ENCODE data around the gene RSPH9.

The RSPH9 gene

DNA sequence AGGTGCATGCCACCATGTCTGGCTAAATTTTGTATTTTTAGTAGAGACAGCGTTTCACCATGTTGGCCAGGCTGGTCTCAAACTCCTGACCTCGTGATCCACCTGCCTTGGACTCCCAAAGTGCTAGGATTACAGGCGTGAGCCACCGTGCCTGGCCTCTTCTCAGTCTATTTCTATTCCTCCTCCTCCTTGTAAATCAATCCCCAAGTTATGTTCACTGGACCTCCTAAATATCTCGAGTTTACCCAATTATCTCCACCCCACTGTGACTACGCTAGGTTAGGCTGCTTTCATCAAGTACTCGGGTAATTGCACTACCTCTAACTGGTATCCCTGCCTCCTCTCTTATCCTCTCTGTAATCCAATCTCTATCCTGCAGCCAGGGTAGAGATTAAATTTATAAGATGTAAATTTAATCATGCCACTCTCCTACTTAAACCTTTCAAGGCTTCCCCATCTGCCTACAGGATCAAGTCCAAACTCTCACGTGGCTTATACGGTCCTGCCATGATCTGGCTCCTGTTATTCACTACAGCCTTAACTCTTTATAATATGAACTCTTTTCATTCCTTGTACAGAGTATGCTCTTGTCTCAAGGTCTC, 10.0 kb upstream of the RSPH9 start:
- no peak overlapping the region for H3K27ac ChIP-seq (ENCODE audit: low read length, poor library complexity, severe bottlenecking)
- H3K23ac ChIP-seq (ENCODE audit: low read length in 2 of 2) = no peak overlapping the region
- H4K91ac ChIP-seq (ENCODE audit: low read length) = no peak overlapping the region
- H4K8ac ChIP-seq (ENCODE audit: low read length) = peak overlapping the region; percentile 93
- H3K9ac ChIP-seq (ENCODE audit: low read length) = peak overlapping the region; percentile 96
- H3K4me2 ChIP-seq (ENCODE audit: low read length, poor library complexity, severe bottlenecking) = no peak overlapping the region
- no peak overlapping the region for H3K14ac ChIP-seq (ENCODE audit: low read length in 2 of 2)
- peaks cover 6% of the 10 kb centered on the region for H3K79me1 ChIP-seq (replicated peaks; ENCODE audit: low read length, poor library complexity, severe bottlenecking)
- H3K4ac ChIP-seq (ENCODE audit: low read depth in 1 of 2, low read length in 2 of 2) = no peak overlapping the region
- H2BK12ac ChIP-seq (ENCODE audit: low read length in 2 of 2) = peak overlapping the region in 1 of 2 experiments; percentile 90
- no peak overlapping the region for H2BK120ac ChIP-seq (ENCODE audit: low read depth, low read length)
- peaks cover 18% of the 10 kb centered on the region for H3K4me1 ChIP-seq (ENCODE audit: control insufficient read depth, insufficient read depth, low read depth, low read length)
- WGBS = 95% methylated on average over 9 of the region's 9 CpGs
- peaks cover 13 to 21% of the 10 kb centered on the region in 2 experiments for H3K36me3 ChIP-seq (ENCODE audit: control insufficient read depth in 1 of 2, insufficient read depth in 2 of 2, low read depth in 1 of 2, low read length in 2 of 2)
- H3K9me3 ChIP-seq (ENCODE audit: control insufficient read depth, low read length) = no peaks in the 10 kb centered on the region
- H2BK15ac ChIP-seq (ENCODE audit: low read depth, poor library complexity, severe bottlenecking) = no peak overlapping the region
- no peak overlapping the region for H2AFZ ChIP-seq (ENCODE audit: low read depth, low read length)
- no peaks in the 10 kb centered on the region for H3K27me3 ChIP-seq (ENCODE audit: control insufficient read depth in 1 of 2, insufficient read depth in 1 of 2, low read length in 2 of 2)
- H2BK5ac ChIP-seq (ENCODE audit: low read depth, low read length, poor library complexity, severe bottlenecking) = no peak overlapping the region
- peak overlapping the region in 1 of 2 experiments; percentile 92 for H3K4me3 ChIP-seq (ENCODE audit: insufficient read depth in 1 of 2, low read depth in 1 of 2, low read length in 2 of 2)
- no peak for DNase-seq
- H3K18ac ChIP-seq (ENCODE audit: low read depth in 1 of 2, low read length in 2 of 2) = no peak overlapping the region
- no peak overlapping the region for H2AK5ac ChIP-seq (ENCODE audit: low read length, severe bottlenecking)

DNA sequence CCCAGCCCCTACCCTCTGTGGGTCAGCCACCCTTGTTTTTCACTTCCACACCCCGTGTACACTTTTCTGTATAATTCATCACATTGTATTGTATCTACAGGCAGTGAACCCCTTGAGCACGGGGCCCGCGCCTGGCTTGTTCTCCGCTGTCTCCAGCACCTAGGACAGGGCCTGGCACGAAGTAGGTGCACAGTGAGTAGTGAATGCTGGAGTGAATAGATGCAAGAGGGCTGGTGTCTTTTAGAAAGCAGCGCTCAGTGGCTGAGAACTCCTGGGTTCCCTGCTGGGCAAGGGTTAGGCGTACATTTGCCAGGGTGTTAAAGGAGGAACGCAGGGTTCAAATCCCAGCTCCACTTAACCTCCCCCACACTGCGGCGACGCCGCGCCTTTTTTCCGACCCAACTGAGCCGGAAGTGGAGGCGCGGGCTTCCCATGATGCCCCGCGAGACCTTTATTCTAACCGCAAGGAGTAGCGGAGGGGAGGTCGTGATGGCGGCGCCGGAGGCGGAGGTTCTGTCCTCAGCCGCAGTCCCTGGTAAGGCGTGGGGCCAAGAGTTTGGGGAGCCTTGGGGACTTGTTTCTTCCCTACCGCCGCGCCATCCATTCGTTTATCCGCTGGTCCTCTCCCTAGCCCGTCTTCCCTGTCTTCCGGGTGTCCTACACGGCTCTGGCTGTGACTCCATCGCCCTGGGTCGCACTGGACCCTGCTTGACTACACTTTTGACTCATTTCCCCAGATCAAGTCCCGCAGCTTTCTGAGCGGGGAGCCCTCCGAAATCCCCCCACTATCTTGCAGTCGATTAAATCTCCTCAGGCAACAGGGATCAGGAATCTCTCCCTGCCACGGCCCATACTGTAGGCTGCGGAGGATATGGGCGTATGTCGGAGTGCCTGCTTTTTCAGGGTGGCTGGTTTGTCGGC, 9.2 kb upstream of the RSPH9 start, which contains the start of gene MAD2L1BP:
TSS of gene MAD2L1BP (plus strand) at position 454 of the 921 bp plus-strand sequence. CDS start at position 490, 36 bp downstream.
- Histone ChIP-seq H3K4me2 (ENCODE audit: low read length, poor library complexity, severe bottlenecking) (peak within 1 kb of the TSS; percentile 52), H2BK12ac (ENCODE audit: low read length in 2 of 2) (peak within 1 kb of the TSS; percentile 70 to 90), H3K4me3 (ENCODE audit: insufficient read depth in 1 of 2, low read depth in 1 of 2, low read length in 2 of 2) (peak within 1 kb of the TSS; percentile 82 to 92), H3K4me1 (ENCODE audit: control insufficient read depth, insufficient read depth, low read depth, low read length) (peaks cover 13% of the 10 kb centered on the region), H2BK5ac (ENCODE audit: low read depth, low read length, poor library complexity, severe bottlenecking) (no peak within 1 kb of the TSS), H3K9ac (ENCODE audit: low read length) (peak within 1 kb of the TSS; percentile 96), H3K23ac (ENCODE audit: low read length in 2 of 2) (peak within 1 kb of the TSS in 1 of 2 experiments; percentile 91), H3K27ac (ENCODE audit: low read length, poor library complexity, severe bottlenecking) (peak within 1 kb of the TSS; percentile 57), H4K8ac (ENCODE audit: low read length) (peak within 1 kb of the TSS; percentile 93), H2BK15ac (ENCODE audit: low read depth, poor library complexity, severe bottlenecking) (peak within 1 kb of the TSS; percentile 73), H4K91ac (ENCODE audit: low read length) (peak within 1 kb of the TSS; percentile 85), H3K14ac (ENCODE audit: low read length in 2 of 2) (peak within 1 kb of the TSS in 1 of 2 experiments; percentile 98), H2AK5ac (ENCODE audit: low read length, severe bottlenecking) (peak within 1 kb of the TSS; percentile 36), H3K36me3 (ENCODE audit: control insufficient read depth in 1 of 2, insufficient read depth in 2 of 2, low read depth in 1 of 2, low read length in 2 of 2) (peaks cover 21 to 30% of the 10 kb centered on the region in 2 experiments), H3K27me3 (ENCODE audit: control insufficient read depth in 1 of 2, insufficient read depth in 1 of 2, low read length in 2 of 2) (no peaks in the 10 kb centered on the region), H2BK120ac (ENCODE audit: low read depth, low read length) (peak within 1 kb of the TSS; percentile 21), H3K9me3 (ENCODE audit: control insufficient read depth, low read length) (no peaks in the 10 kb centered on the region), H2AFZ (ENCODE audit: low read depth, low read length) (peak within 1 kb of the TSS; percentile 77), H3K79me1 (replicated peaks; ENCODE audit: low read length, poor library complexity, severe bottlenecking) (peaks cover 14% of the 10 kb centered on the region), H3K4ac (ENCODE audit: low read depth in 1 of 2, low read length in 2 of 2) (peak within 1 kb of the TSS; percentile 94 to 97), H3K18ac (ENCODE audit: low read depth in 1 of 2, low read length in 2 of 2) (peak within 1 kb of the TSS; percentile 87 to 93)
- 5% methylated on average over 43 of the region's 48 CpGs for WGBS
- peak; percentile 77 for DNase-seq

DNA sequence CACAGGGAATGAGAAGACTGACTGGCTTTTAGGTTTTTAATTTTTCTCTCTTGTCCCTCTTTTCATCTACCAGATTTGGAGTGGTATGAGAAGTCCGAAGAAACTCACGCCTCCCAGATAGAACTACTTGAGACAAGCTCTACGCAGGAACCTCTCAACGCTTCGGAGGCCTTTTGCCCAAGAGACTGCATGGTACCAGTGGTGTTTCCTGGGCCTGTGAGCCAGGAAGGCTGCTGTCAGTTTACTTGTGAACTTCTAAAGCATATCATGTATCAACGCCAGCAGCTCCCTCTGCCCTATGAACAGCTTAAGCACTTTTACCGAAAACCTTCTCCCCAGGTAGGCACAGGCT, 8.6 kb upstream of the RSPH9 start:
- peak; percentile 21 for DNase-seq
- no peaks in the 10 kb centered on the region for H3K27me3 ChIP-seq (ENCODE audit: control insufficient read depth in 1 of 2, insufficient read depth in 1 of 2, low read length in 2 of 2)
- no peak overlapping the region for H2BK15ac ChIP-seq (ENCODE audit: low read depth, poor library complexity, severe bottlenecking)
- no peak overlapping the region for H3K14ac ChIP-seq (ENCODE audit: low read length in 2 of 2)
- H4K8ac ChIP-seq (ENCODE audit: low read length) = no peak overlapping the region
- H2BK120ac ChIP-seq (ENCODE audit: low read depth, low read length) = no peak overlapping the region
- peak overlapping the region; percentile 52 for H3K4me2 ChIP-seq (ENCODE audit: low read length, poor library complexity, severe bottlenecking)
- H2BK5ac ChIP-seq (ENCODE audit: low read depth, low read length, poor library complexity, severe bottlenecking) = no peak overlapping the region
- 71% methylated on average over 7 of the region's 7 CpGs for WGBS
- H3K4me3 ChIP-seq (ENCODE audit: insufficient read depth in 1 of 2, low read depth in 1 of 2, low read length in 2 of 2) = peak overlapping the region; percentile 82 to 92
- H2BK12ac ChIP-seq (ENCODE audit: low read length in 2 of 2) = no peak overlapping the region
- peaks cover 14% of the 10 kb centered on the region for H3K79me1 ChIP-seq (replicated peaks; ENCODE audit: low read length, poor library complexity, severe bottlenecking)
- no peaks in the 10 kb centered on the region for H3K9me3 ChIP-seq (ENCODE audit: control insufficient read depth, low read length)
- H3K27ac ChIP-seq (ENCODE audit: low read length, poor library complexity, severe bottlenecking) = peak overlapping the region; percentile 0
- peaks cover 25 to 36% of the 10 kb centered on the region in 2 experiments for H3K36me3 ChIP-seq (ENCODE audit: control insufficient read depth in 1 of 2, insufficient read depth in 2 of 2, low read depth in 1 of 2, low read length in 2 of 2)
- H2AK5ac ChIP-seq (ENCODE audit: low read length, severe bottlenecking) = peak overlapping the region; percentile 36
- no peak overlapping the region for H2AFZ ChIP-seq (ENCODE audit: low read depth, low read length)
- no peak overlapping the region for H3K4ac ChIP-seq (ENCODE audit: low read depth in 1 of 2, low read length in 2 of 2)
- H3K4me1 ChIP-seq (ENCODE audit: control insufficient read depth, insufficient read depth, low read depth, low read length) = peaks cover 13% of the 10 kb centered on the region
- no peak overlapping the region for H3K23ac ChIP-seq (ENCODE audit: low read length in 2 of 2)
- H4K91ac ChIP-seq (ENCODE audit: low read length) = no peak overlapping the region
- H3K18ac ChIP-seq (ENCODE audit: low read depth in 1 of 2, low read length in 2 of 2) = no peak overlapping the region
- H3K9ac ChIP-seq (ENCODE audit: low read length) = peak overlapping the region; percentile 96

Data from mesenchymal stem cell (in vitro differentiated cells and primary cell).